Neural progenitor cell (in vitro differentiated cells): ENCODE measurements around the gene SLAMF8. TPM values are rescaled to one million over a fixed set of nuclear protein-coding genes. Genes with fewer than 3 reads are reported as not detected.

ENCODE experiments used
- DNase-seq: peaks from one replicate; pipeline ENCODE4 v3.0.0-alpha.2; 2016; ENCODE audit warnings: low spot score
- H2AFZ ChIP-seq: fragments of 200-600 bp; sonication (generic); replicated peaks from 2 replicates; pipeline ENCODE4 v1.6.1; 2016; ENCODE audit warnings: antibody characterized with exemption
- H3F3A ChIP-seq: fragments of 200-600 bp; sonication (generic); 2 replicates; pipeline ENCODE4 v1.6.1; 2016; ENCODE audit warnings: antibody characterized with exemption, low read depth
- H3K27ac ChIP-seq: fragments of 200-600 bp; sonication (generic); 2 replicates; pipeline ENCODE4 v1.5.1; 2016; ENCODE audit warnings: mild to moderate bottlenecking
- H3K27me3 ChIP-seq: fragments of 200-600 bp; sonication (generic); 2 replicates; pipeline ENCODE4 v1.6.1; 2016; ENCODE audit warnings: mild to moderate bottlenecking, moderate library complexity
- H3K36me3 ChIP-seq: fragments of 200-600 bp; sonication (generic); 2 replicates; pipeline ENCODE4 v1.5.1; 2016
- H3K4me1 ChIP-seq: fragments of 200-600 bp; sonication (generic); 2 replicates; pipeline ENCODE4 v1.6.1; 2016; ENCODE audit warnings: mixed run types
- H3K4me2 ChIP-seq: fragments of 200-600 bp; sonication (generic); 2 replicates; pipeline ENCODE4 v1.6.1; 2016
- H3K4me3 ChIP-seq: fragments of 200-600 bp; sonication (generic); 2 replicates; pipeline ENCODE4 v1.5.1; 2016
- H3K79me2 ChIP-seq: fragments of 200-600 bp; sonication (generic); 2 replicates; pipeline ENCODE4 v1.6.1; 2016; ENCODE audit warnings: low read depth
- H3K9ac ChIP-seq: fragments of 200-600 bp; sonication (generic); 2 replicates; pipeline ENCODE4 v1.6.1; 2016
- H3K9me3 ChIP-seq: fragments of 200-600 bp; sonication (generic); 2 replicates; pipeline ENCODE4 v1.5.1; 2016; ENCODE audit warnings: low read depth
- H4K20me1 ChIP-seq: fragments of 200-600 bp; sonication (generic); 2 replicates; pipeline ENCODE4 v1.6.1; 2016; ENCODE audit warnings: low read depth
- H3K27ac Mint-ChIP-seq: 3 replicates; pipeline ENCODE4 v1.8.0; 2021; ENCODE audit warnings: mixed read lengths
- H3K27me3 Mint-ChIP-seq: 2 replicates; pipeline ENCODE4 v1.8.0; 2022; ENCODE audit warnings: low read depth, mild to moderate bottlenecking, inconsistent platforms, moderate library complexity, mixed read lengths; ENCODE audit not compliant: insufficient read depth
- H3K36me3 Mint-ChIP-seq: 3 replicates; pipeline ENCODE4 v1.8.0; 2021; ENCODE audit warnings: mixed read lengths
- H3K4me1 Mint-ChIP-seq: 3 replicates; pipeline ENCODE4 v1.8.0; 2021; ENCODE audit warnings: mixed read lengths
- H3K4me3 Mint-ChIP-seq: 3 replicates; pipeline ENCODE4 v1.8.0; 2021; ENCODE audit warnings: mild to moderate bottlenecking, moderate library complexity, mixed read lengths
- H3K9me3 Mint-ChIP-seq: 3 replicates; pipeline ENCODE4 v1.8.0; 2020; ENCODE audit warnings: mixed read lengths
- EZH2 ChIP-seq: fragments of 200-600 bp; sonication (generic); IDR thresholded peaks from 2 replicates; pipeline ENCODE4 v1.6.1; 2017; ENCODE audit warnings: antibody characterized with exemption, mild to moderate bottlenecking, moderate library complexity
- EZH2phosphoT487 ChIP-seq: fragments of 200-600 bp; sonication (generic); IDR thresholded peaks from 2 replicates; pipeline ENCODE4 v1.6.1; 2017; ENCODE audit warnings: antibody characterized with exemption
- total RNA-seq: library from RNA; depleted of rRNA; stranded (reverse); fragments of >200 nt; gene quantifications from 2 replicates; pipeline ENCODE4 v1.2.3, GENCODE V29; 2015; ENCODE audit warnings: low replicate concordance
- TF ChIP-seq, protein P1 (sequence below): fragments of 200-600 bp; sonication (generic); IDR thresholded peaks from 2 replicates; pipeline ENCODE4 v1.5.1; 2017; ENCODE audit warnings: antibody characterized with exemption, mild to moderate bottlenecking

SLAMF8 gene
- total RNA-seq, 1 donor from 2014 or later: not detected

DNA sequence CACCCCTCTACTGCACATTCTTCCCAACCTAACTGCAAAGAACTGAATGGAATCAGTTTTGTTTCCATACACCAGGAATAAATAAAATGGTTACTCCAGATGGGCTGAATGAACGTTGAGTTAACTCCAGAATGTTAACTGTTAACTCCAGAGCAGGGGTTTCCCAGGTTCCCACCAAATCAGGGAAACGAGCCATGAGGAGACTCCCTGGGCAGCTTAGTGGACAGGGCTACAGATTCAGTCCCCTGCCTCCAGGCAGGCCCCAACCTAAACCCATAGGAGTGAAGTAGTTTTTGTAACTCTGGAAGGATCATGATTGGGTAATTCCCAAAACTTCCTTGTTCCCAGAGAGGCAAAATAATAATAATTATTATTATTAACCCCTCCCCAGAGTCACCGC lies 21.7 kb downstream of the SLAMF8 start:
- Histone ChIP-seq H3F3A (no peaks in the 10 kb centered on the region), H3K27me3 (peaks cover 23% of the 10 kb centered on the region), H4K20me1 (no peaks in the 10 kb centered on the region), H3K27ac (no peak overlapping the region), H3K9me3 (no peaks in the 10 kb centered on the region), H3K4me2 (no peak overlapping the region), H3K9ac (no peak overlapping the region), H3K79me2 (no peaks in the 10 kb centered on the region), H3K36me3 (no peaks in the 10 kb centered on the region), H2AFZ (no peak overlapping the region), H3K4me1 (no peaks in the 10 kb centered on the region), H3K4me3 (no peak overlapping the region)
- H3K36me3 Mint-ChIP-seq: no peaks in the 10 kb centered on the region
- no peaks in the 10 kb centered on the region for H3K9me3 Mint-ChIP-seq
- H3K4me3 Mint-ChIP-seq: no peak overlapping the region
- peaks cover 4% of the 10 kb centered on the region for H3K4me1 Mint-ChIP-seq
- peaks cover 25% of the 10 kb centered on the region for H3K27me3 Mint-ChIP-seq
- no peak for DNase-seq
- TF ChIP-seq, protein P1, sequence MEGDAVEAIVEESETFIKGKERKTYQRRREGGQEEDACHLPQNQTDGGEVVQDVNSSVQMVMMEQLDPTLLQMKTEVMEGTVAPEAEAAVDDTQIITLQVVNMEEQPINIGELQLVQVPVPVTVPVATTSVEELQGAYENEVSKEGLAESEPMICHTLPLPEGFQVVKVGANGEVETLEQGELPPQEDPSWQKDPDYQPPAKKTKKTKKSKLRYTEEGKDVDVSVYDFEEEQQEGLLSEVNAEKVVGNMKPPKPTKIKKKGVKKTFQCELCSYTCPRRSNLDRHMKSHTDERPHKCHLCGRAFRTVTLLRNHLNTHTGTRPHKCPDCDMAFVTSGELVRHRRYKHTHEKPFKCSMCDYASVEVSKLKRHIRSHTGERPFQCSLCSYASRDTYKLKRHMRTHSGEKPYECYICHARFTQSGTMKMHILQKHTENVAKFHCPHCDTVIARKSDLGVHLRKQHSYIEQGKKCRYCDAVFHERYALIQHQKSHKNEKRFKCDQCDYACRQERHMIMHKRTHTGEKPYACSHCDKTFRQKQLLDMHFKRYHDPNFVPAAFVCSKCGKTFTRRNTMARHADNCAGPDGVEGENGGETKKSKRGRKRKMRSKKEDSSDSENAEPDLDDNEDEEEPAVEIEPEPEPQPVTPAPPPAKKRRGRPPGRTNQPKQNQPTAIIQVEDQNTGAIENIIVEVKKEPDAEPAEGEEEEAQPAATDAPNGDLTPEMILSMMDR: no peak
- no peak for TF ChIP-seq EZH2
- TF ChIP-seq EZH2phosphoT487: no peak
- no peak overlapping the region for H3K27ac Mint-ChIP-seq

GRCh38 chr1:159849626-159850366 lies 23.1 kb downstream of the SLAMF8 start:
- no peak for DNase-seq
- H3K4me3 Mint-ChIP-seq: no peak overlapping the region
- Histone ChIP-seq H3K79me2 (no peaks in the 10 kb centered on the region), H4K20me1 (no peaks in the 10 kb centered on the region), H3K4me3 (no peak overlapping the region), H3K9ac (no peak overlapping the region), H3K36me3 (no peaks in the 10 kb centered on the region), H3K4me1 (peaks cover 10% of the 10 kb centered on the region), H3K27ac (no peak overlapping the region), H2AFZ (no peak overlapping the region), H3K9me3 (no peaks in the 10 kb centered on the region), H3F3A (no peaks in the 10 kb centered on the region), H3K27me3 (peaks cover 37% of the 10 kb centered on the region), H3K4me2 (no peak overlapping the region)
- no peak for TF ChIP-seq EZH2phosphoT487
- TF ChIP-seq, protein P1: no peak
- no peak for TF ChIP-seq EZH2
- H3K36me3 Mint-ChIP-seq: no peaks in the 10 kb centered on the region
- peaks cover 29% of the 10 kb centered on the region for H3K27me3 Mint-ChIP-seq
- peaks cover 10% of the 10 kb centered on the region for H3K4me1 Mint-ChIP-seq
- no peaks in the 10 kb centered on the region for H3K9me3 Mint-ChIP-seq
- H3K27ac Mint-ChIP-seq: no peak overlapping the region

DNA sequence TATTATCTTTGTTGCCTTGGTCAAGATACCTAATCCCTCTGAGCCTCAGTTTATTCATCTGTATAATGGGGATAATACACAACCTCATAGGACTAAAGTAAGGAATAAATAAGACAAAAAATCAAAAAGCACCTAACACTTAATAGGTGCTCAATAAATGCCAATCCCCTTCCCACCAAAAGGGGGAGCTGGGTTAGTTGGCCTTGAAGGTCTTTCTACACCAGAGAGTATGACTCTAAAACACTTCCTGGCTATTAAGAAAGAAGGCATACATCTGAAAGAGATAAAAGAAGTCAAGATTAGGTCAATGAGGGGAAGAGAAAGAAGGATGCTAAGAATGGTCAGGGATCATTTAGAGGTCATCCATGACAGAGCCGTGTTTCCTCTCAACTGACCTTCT lies 24.7 kb downstream of the SLAMF8 start:
- Mint-ChIP-seq H3K4me3 (no peak overlapping the region), H3K4me1 (peaks cover 10% of the 10 kb centered on the region), H3K27ac (no peak overlapping the region), H3K27me3 (peaks cover 36% of the 10 kb centered on the region), H3K36me3 (no peaks in the 10 kb centered on the region), H3K9me3 (no peaks in the 10 kb centered on the region)
- Histone ChIP-seq H3K4me3 (no peak overlapping the region), H3K4me1 (peaks cover 10% of the 10 kb centered on the region), H3K27ac (no peak overlapping the region), H3K36me3 (no peaks in the 10 kb centered on the region), H2AFZ (no peak overlapping the region), H3K9me3 (no peaks in the 10 kb centered on the region), H4K20me1 (no peaks in the 10 kb centered on the region), H3K9ac (no peak overlapping the region), H3K27me3 (peaks cover 53% of the 10 kb centered on the region), H3K4me2 (no peak overlapping the region), H3F3A (no peaks in the 10 kb centered on the region), H3K79me2 (no peaks in the 10 kb centered on the region)
- no peak for DNase-seq
- TF ChIP-seq EZH2phosphoT487 (no peak), EZH2 (no peak)
- TF ChIP-seq, protein P1: no peak
